Stimulated activated CD8-positive, alpha-beta memory T cell treated with anti-CD3 and anti-CD28 coated beads, Interleukin-4, amount 100 ng/mL, for 48 hours (primary cell): ENCODE measurements around the gene ALDH1A1.

Experiments
- DNase-seq: peaks from one replicate; pipeline ENCODE4 v3.0.0-alpha.2; 2020

The ALDH1A1 gene

GRCh38 chr9:72978744-72979143, 25.9 kb upstream of the ALDH1A1 start:
- no peak for DNase-seq

GRCh38 chr9:72977670-72978069, 24.8 kb upstream of the ALDH1A1 start:
- no peak for DNase-seq

GRCh38 chr9:72974501-72974900, 21.6 kb upstream of the ALDH1A1 start:
- DNase-seq: no peak

GRCh38 chr9:72972636-72973035, 19.8 kb upstream of the ALDH1A1 start:
- no peak for DNase-seq

- no peak for DNase-seq
These were observed 18.6 kb upstream of the ALDH1A1 start for GRCh38 chr9:72971411-72971810.

GRCh38 chr9:72960446-72960845, 7.6 kb upstream of the ALDH1A1 start:
- DNase-seq: no peak

- no peak for DNase-seq
These were observed 5.8 kb upstream of the ALDH1A1 start for GRCh38 chr9:72958485-72959281.

- DNase-seq: no peak
These were observed 2.7 kb upstream of the ALDH1A1 start for GRCh38 chr9:72955571-72955970.

GRCh38 chr9:72955126-72955455, 2.2 kb upstream of the ALDH1A1 start:
- no peak for DNase-seq

- no peak for DNase-seq
These were observed 1.7 kb upstream of the ALDH1A1 start for GRCh38 chr9:72954431-72955125.

GRCh38 chr9:72952381-72952690, 517 bp downstream of the ALDH1A1 start:
- DNase-seq: no peak

- no peak for DNase-seq
These were observed 1.1 kb downstream of the ALDH1A1 start for GRCh38 chr9:72951520-72952380.

GRCh38 chr9:72950875-72951442, 1.9 kb downstream of the ALDH1A1 start:
- DNase-seq: no peak

GRCh38 chr9:72949918-72950325, 2.9 kb downstream of the ALDH1A1 start:
- DNase-seq: no peak

- no peak for DNase-seq
These were observed 3.6 kb downstream of the ALDH1A1 start for GRCh38 chr9:72949244-72949582.

GRCh38 chr9:72948575-72949243, 4.1 kb downstream of the ALDH1A1 start:
- no peak for DNase-seq

GRCh38 chr9:72947984-72948465, 4.8 kb downstream of the ALDH1A1 start:
- no peak for DNase-seq

- no peak for DNase-seq
These were observed 6.0 kb downstream of the ALDH1A1 start for GRCh38 chr9:72946821-72947220.

GRCh38 chr9:72946318-72946717, 6.5 kb downstream of the ALDH1A1 start:
- DNase-seq: no peak

GRCh38 chr9:72945391-72945790, 7.5 kb downstream of the ALDH1A1 start:
- DNase-seq: no peak

GRCh38 chr9:72943844-72944462, 8.9 kb downstream of the ALDH1A1 start:
- DNase-seq: no peak

GRCh38 chr9:72942451-72942850, 10.4 kb downstream of the ALDH1A1 start:
- DNase-seq: no peak
